Breast epithelium (tissue), 3 donors: Measurements from ENCODE around the gene PIN1.

Experiments used
- CTCF ChIP-seq, 3 donors: fragments of 450-650 bp; IDR thresholded peaks; one replicate each; pipeline ENCODE4 v1.5.1; 2016 to 2017; ENCODE audit warnings: antibody characterized with exemption in 3 of 3, mild to moderate bottlenecking in 3 of 3, moderate library complexity in 3 of 3
- POLR2A ChIP-seq: fragments of 450-650 bp; IDR thresholded peaks from one replicate; pipeline ENCODE4 v1.6.1; 2016; ENCODE audit warnings: antibody characterized with exemption, mild to moderate bottlenecking, moderate library complexity

- TF ChIP-seq POLR2A = no peak
- TF ChIP-seq CTCF (IDR thresholded peaks at IDR 0.05) = no peak
These were observed 30.8 kb downstream of the PIN1 start for GRCh38 chr19:9865732-9866501.
